HG02763 (cell line): ENCODE results near the gene NDUFA8.

Source experiments
- ATAC-seq: cut with Tn5 transposase; IDR thresholded peaks from one replicate; pipeline ENCODE4 v1.9.1; 2021; ENCODE audit warnings: mild to moderate bottlenecking, moderate library complexity; ENCODE audit not compliant: unreplicated experiment

NDUFA8 gene

GRCh38 chr9:122102156-122102555 lies 57.4 kb downstream of the NDUFA8 start:
- no peak for ATAC-seq

GRCh38 chr9:122100756-122101155 lies 58.8 kb downstream of the NDUFA8 start:
- no peak for ATAC-seq

GRCh38 chr9:122099271-122099869 lies 60.2 kb downstream of the NDUFA8 start:
- peak; percentile 50 for ATAC-seq

GRCh38 chr9:122097679-122098315 lies 61.8 kb downstream of the NDUFA8 start:
- no peak for ATAC-seq

GRCh38 chr9:122096620-122097415 lies 62.8 kb downstream of the NDUFA8 start:
- ATAC-seq = no peak

GRCh38 chr9:122095010-122095767 lies 64.4 kb downstream of the NDUFA8 start:
- ATAC-seq = no peak
